Naive thymus-derived CD8-positive, alpha-beta T cell (primary cell): ENCODE data around the gene MYPOP. TPM values are rescaled to one million over a fixed set of nuclear protein-coding genes. Genes with fewer than 3 reads are reported as not detected.
A peak's percentile ranks its signal among the peaks of the same experiment; 100 is the strongest.

Source experiments
- ATAC-seq, 2 donors: fragments of 150-1000 bp; cut with Tn5 transposase in 1 of 2; sonication (Bioruptor Pico), chemical (Tn5 transposase) in 1 of 2; 1 replicate in 1 of 2; 2 replicates in 1 of 2; pipeline ENCODE4 v1.10.0; 2021; ENCODE audit warnings: mild to moderate bottlenecking in 2 of 2, moderate library complexity in 2 of 2
- POLR2A ChIA-PET: fragments of 350-600 bp; sonication (Branson Sonifier 250); formaldehyde crosslinking; loops from one replicate; lab custom pipeline; 2021; ENCODE audit warnings: antibody characterized with exemption; lab: Charles Lee
- DNase-seq, 10 donors: peaks; one replicate each; pipeline versions ENCODE4 v3.0.0 to v3.0.0-alpha.2; 2020 to 2022
- H3K27ac Mint-ChIP-seq, 10 donors: one replicate each; pipeline ENCODE4 v1.8.0; 2020 to 2022; ENCODE audit warnings: mild to moderate bottlenecking in 10 of 10, mixed read lengths in 10 of 10, moderate library complexity in 4 of 10, inconsistent platforms in 1 of 10
- H3K27me3 Mint-ChIP-seq, 5 donors: one replicate each; pipeline ENCODE4 v1.8.0; 2021 to 2022; ENCODE audit warnings: mixed read lengths in 5 of 5
- H3K36me3 Mint-ChIP-seq, 3 donors: one replicate each; pipeline ENCODE4 v1.8.0; 2020 to 2022; ENCODE audit warnings: mixed read lengths in 3 of 3, mild to moderate bottlenecking in 2 of 3, inconsistent platforms in 1 of 3
- H3K4me1 Mint-ChIP-seq, 4 donors: one replicate each; pipeline ENCODE4 v1.8.0; 2021 to 2022; ENCODE audit warnings: mixed read lengths in 4 of 4
- H3K4me3 Mint-ChIP-seq, 10 donors: one replicate each; pipeline ENCODE4 v1.8.0; 2020 to 2022; ENCODE audit warnings: mild to moderate bottlenecking in 10 of 10, mixed read lengths in 10 of 10, moderate library complexity in 6 of 10, inconsistent platforms in 1 of 10
- H3K9me3 Mint-ChIP-seq, 9 donors: one replicate each; pipeline ENCODE4 v1.8.0; 2020 to 2022; ENCODE audit warnings: mixed read lengths in 9 of 9, mild to moderate bottlenecking in 3 of 9, inconsistent platforms in 1 of 9, moderate library complexity in 1 of 9
- polyA plus RNA-seq, 3 donors: library from polyadenylated mRNA; unstranded; fragments of 300-500 nt; fragmentation: Illumina TruSeq; gene quantifications; one replicate each; pipeline ENCODE4 v1.2.3, GENCODE V29; 2021
- total RNA-seq, 8 experiments: library from RNA in 2 of 8; stranded (reverse) in 2 of 8; gene quantifications; one replicate each; pipeline ENCODE4 v1.2.3 and lab custom pipeline; 2021 to 2026

Gene MYPOP
- total and polyA plus RNA-seq, 5 experiments from 2014 or later: 0.23 to 10.9 (median 10.5) TPM; not detected in 2

DNA sequence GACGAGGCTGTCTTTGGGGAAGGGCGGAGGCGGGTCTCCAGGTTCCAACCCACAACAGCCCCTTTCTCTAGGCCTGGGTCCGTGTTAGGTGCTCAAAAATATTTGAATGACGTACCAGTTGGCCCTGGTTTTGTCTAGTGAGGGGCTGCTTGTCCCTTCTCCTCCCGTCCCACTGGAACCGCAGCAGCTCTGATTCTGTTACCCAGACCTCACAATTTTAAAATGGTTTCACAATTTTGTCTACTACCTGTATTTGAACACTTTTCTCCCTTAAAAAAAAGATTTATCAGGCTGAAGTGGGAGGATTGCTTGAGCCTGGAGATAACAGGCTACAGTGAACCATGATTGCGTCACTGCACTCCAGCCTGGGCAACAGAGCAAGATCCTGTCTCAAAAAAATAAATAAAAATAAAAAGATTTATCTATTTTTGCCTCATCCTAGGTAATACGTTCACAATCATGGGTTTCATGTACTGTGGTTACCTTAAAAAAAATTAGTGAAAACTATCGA, 15.2 kb downstream of the MYPOP start:
- Mint-ChIP-seq H3K4me3 (peak overlapping the region; percentile 91 to 99 (median 98)), H3K4me1 (peaks cover 13 to 25% (median 22%) of the 10 kb centered on the region in 4 donors), H3K36me3 (peaks cover 0 to 4% (median 0%) of the 10 kb centered on the region in 3 donors), H3K9me3 (peaks cover 0 to 2% (median 0%) of the 10 kb centered on the region in 9 donors), H3K27me3 (no peaks in the 10 kb centered on the region), H3K27ac (peak overlapping the region; percentile 95 to 100 (median 98))
- POLR2A ChIA-PET: interaction anchor here (1.2 to 3.9 kb wide), 3 partner anchors 15 to 25 kb away, joined by 6 to 46 read pairs (median 33); partner anchors contain the start of genes FOXA3, MYPOP and SYMPK
- DNase-seq (no peak), ATAC-seq (no peak)

DNA sequence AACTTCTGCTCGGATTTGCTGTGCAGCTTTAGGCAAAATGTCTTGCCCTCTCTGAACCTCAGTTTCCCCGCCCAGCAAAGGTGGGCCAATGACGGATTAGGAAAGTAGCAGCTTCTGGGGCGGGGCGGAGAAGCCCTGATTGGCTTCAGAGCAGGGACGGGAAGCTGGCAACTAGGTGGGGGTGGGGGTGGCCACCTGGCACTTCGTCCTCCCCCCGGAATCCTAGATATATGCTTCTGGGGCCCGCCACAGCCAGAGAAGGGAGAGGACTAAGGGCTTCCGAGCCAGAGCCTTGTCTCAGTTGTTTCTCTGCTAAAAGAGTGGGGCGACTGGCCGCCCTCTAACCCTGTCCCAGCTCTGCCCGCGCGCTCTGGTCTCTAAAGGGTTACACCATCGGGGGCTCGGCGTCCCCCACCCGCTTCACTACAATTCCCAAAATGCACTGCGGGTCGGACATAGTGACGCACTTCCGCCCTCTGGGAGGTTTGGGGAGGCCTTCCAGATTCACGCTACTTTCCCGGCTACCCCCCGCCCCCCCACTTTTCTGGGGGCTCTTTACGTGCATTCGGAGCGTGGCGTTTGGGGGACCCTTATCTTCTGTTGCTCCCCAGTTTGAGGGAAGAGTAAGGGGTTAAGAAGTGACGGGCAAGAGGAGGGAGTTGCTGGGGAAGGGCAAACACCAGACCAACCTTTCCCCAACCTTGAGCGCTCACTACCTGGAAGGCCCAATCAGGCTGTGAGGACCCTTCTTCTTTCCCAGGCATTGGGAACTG, 15.8 kb downstream of the MYPOP start:
- DNase-seq (peak; percentile 77 to 94 (median 90)), ATAC-seq (peak; percentile 65 to 75)
- Mint-ChIP-seq H3K4me1 (peaks cover 16 to 28% (median 25%) of the 10 kb centered on the region in 4 donors), H3K9me3 (peaks cover 0 to 2% (median 0%) of the 10 kb centered on the region in 9 donors), H3K36me3 (peaks cover 0 to 4% (median 0%) of the 10 kb centered on the region in 3 donors), H3K27ac (peak overlapping the region; percentile 95 to 100 (median 98)), H3K27me3 (no peaks in the 10 kb centered on the region), H3K4me3 (peak overlapping the region; percentile 91 to 99 (median 98))
- POLR2A ChIA-PET: interaction anchor here (0.6 to 3.9 kb wide), 9 partner anchors 15 to 117 kb away, joined by 3 to 46 read pairs (median 6); partner anchors contain the start of genes FOXA3, MYPOP, SIX5 and SYMPK

- peak; percentile 78 to 95 (median 90) for DNase-seq
- Mint-ChIP-seq H3K27me3 (no peaks in the 10 kb centered on the region), H3K27ac (peak within 1 kb of the TSS; percentile 95 to 100 (median 98)), H3K36me3 (peaks cover 0 to 4% (median 0%) of the 10 kb centered on the region in 3 donors), H3K4me1 (peaks cover 18 to 31% (median 28%) of the 10 kb centered on the region in 4 donors), H3K4me3 (peak within 1 kb of the TSS; percentile 91 to 99 (median 98)), H3K9me3 (peaks cover 0 to 2% (median 0%) of the 10 kb centered on the region in 9 donors)
- ATAC-seq: peak; percentile 78 to 80
- POLR2A ChIA-PET: interaction anchor here (0.6 to 3.9 kb wide), 11 partner anchors 16 to 155 kb away, joined by 3 to 46 read pairs (median 6); partner anchors contain the start of genes FOXA3, MYPOP, SIX5 and SYMPK
These were observed 16.6 kb downstream of the MYPOP start, which contains the start of gene IRF2BP1 for GRCh38 chr19:45885556-45886426. Gene IRF2BP1 (minus strand): TSS chr19:45886141. CDS start chr19:45885774, 367 bp downstream.

DNA sequence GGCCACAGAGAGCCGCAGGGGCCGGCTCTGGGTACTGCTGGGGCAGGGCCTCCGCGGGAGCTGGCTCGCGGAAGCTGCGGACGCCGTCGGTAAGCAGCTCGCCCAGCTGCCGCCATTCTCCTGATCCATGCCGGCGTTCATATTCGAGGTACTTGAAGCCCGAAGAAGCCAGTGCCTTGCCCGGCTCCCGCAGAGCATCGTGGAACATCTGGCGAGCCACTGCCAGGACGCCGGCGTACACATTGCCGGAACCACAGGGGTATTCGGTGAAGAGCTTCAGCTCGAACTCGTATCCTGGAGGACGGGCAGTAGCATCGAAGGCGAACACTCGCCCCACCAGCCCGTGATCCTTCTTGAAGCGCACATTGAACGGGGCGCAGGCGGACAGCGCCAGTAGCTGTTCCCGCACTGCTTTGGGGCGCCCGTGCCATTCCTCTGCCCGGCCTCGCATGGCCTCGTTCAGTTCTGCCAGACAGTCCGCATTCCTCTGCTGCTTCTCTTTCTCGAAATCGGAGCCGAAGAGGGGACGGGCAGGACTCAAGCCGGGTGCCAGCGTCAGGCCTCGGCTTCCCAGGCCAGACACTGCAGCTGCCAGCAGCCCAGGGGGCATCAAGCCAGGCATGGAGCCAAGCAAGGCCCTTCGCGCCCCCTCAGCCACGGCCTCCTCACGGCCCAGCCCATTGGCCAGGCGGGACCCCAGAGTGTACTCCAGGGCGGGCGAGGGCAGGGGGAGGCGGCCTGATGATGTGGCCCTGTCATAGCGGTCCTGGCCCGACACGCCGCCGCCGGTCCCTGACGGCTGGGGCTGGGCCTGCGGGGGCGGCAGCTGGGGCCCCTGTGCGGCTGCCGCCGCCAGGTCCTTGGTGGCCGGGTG, 17.5 kb downstream of the MYPOP start:
- Mint-ChIP-seq H3K4me1 (peaks cover 16 to 31% (median 28%) of the 10 kb centered on the region in 4 donors), H3K9me3 (peaks cover 0 to 2% (median 0%) of the 10 kb centered on the region in 9 donors), H3K27me3 (peaks cover 0 to 2% (median 0%) of the 10 kb centered on the region in 5 donors), H3K4me3 (peak overlapping the region; percentile 33 to 91 (median 55)), H3K27ac (peak overlapping the region in 4 of 10 donors; percentile 34 to 84 (median 54)), H3K36me3 (no peaks in the 10 kb centered on the region)
- POLR2A ChIA-PET: interaction anchor here (0.6 to 3.9 kb wide), 7 partner anchors 17 to 1791 kb away, joined by 3 to 46 read pairs (median 4); partner anchors contain the start of genes FOXA3, MYPOP and SYMPK
- ATAC-seq (no peak), DNase-seq (peak in 3 of 10 donors; percentile 21 to 57 (median 32))

DNA sequence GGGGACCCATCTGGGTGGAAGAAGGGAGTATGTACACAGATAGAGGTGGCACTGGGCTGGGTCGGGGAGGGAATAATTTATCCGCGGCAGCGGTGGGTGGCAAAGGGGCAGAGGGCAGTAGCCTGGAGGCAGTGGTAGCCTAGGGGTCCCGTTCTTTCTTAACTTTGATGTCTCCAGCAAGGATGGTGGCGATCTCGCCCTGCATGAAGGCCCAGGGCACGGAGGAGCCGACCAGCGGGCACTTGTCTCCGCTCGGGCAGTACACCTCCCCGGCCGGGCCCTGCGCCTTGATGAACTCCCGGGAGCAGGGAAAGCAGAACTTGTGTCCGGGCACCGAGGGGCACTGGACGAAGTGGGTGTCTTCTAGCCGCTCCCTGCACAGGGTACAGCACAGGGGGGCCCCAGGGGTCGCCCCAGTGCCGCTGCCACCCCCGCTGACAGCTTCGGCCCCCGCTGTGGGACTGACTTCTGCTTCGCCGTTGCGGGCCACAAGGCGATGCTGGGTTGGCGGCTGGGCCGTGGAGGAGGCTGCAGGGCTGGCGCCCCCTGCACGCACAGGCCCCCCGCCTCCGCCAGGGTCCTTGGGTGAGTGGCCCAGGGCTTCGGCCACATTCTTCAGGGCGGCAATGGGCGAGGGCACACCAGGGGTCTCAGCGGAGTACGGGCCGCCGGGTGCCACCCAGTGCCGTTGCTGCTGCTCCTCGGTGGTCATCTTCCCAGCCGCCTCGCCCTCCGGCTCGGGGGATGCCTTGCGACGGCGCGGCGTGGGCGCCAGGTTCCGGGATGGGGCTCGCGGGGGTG, 18.3 kb downstream of the MYPOP start:
- peaks cover 0 to 2% (median 0%) of the 10 kb centered on the region in 5 donors for H3K27me3 Mint-ChIP-seq
- peaks cover 0 to 2% (median 0%) of the 10 kb centered on the region in 9 donors for H3K9me3 Mint-ChIP-seq
- H3K36me3 Mint-ChIP-seq: no peaks in the 10 kb centered on the region
- H3K4me1 Mint-ChIP-seq: peaks cover 16 to 31% (median 28%) of the 10 kb centered on the region in 4 donors
- DNase-seq (peak in 1 of 10 donors; percentile 64), ATAC-seq (no peak)
- POLR2A ChIA-PET: interaction anchor here (0.7 to 3.1 kb wide), 4 partner anchors 18 to 1790 kb away, joined by 3 to 33 read pairs (median 7); partner anchors contain the start of genes FOXA3, MYPOP and SYMPK
- peak overlapping the region; percentile 12 to 91 (median 83) for H3K4me3 Mint-ChIP-seq
- H3K27ac Mint-ChIP-seq: peak overlapping the region in 7 of 10 donors; percentile 17 to 90 (median 65)

DNA sequence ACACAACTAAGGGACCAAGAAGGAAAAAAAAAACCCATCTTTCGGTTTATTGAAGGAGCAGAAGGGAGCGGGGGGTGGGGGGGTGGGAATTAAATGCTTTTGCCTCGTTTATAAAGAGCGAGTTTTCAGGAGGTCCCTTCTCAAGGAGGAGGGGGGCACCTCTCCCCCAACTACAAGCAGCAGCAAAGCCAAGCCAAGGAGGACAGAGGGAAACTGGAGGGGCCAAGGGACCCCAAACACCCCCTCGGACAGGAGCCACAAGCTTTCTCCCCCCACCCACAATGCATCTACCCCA, 18.9 kb downstream of the MYPOP start:
- Mint-ChIP-seq H3K27ac (peak overlapping the region; percentile 38 to 89 (median 73)), H3K27me3 (peaks cover 4 to 7% (median 4%) of the 10 kb centered on the region in 5 donors), H3K4me3 (peak overlapping the region; percentile 66 to 91 (median 83)), H3K9me3 (peaks cover 0 to 2% (median 0%) of the 10 kb centered on the region in 9 donors), H3K36me3 (no peaks in the 10 kb centered on the region), H3K4me1 (peaks cover 19 to 32% (median 29%) of the 10 kb centered on the region in 4 donors)
- no peak for DNase-seq
- no peak for ATAC-seq
- POLR2A ChIA-PET: interaction anchor here (1.9 to 2.0 kb wide), 2 partner anchors 18 to 66 kb away, joined by 8 to 10 read pairs; partner anchors contain the start of gene MYPOP

GRCh38 chr19:45882652-45883585, 19.5 kb downstream of the MYPOP start:
- ATAC-seq (peak; percentile 26 to 29), DNase-seq (peak; percentile 66 to 88 (median 80))
- Mint-ChIP-seq H3K4me3 (peak overlapping the region; percentile 66 to 91 (median 83)), H3K4me1 (peaks cover 19 to 35% (median 30%) of the 10 kb centered on the region in 4 donors), H3K36me3 (no peaks in the 10 kb centered on the region), H3K27me3 (peaks cover 7 to 13% (median 8%) of the 10 kb centered on the region in 5 donors), H3K9me3 (peaks cover 0 to 2% (median 0%) of the 10 kb centered on the region in 9 donors), H3K27ac (peak overlapping the region; percentile 38 to 89 (median 73))
- POLR2A ChIA-PET: interaction anchor here (0.5 to 2.0 kb wide), 3 partner anchors 19 to 94 kb away, joined by 3 to 10 read pairs (median 8); partner anchors contain the start of gene MYPOP

DNA sequence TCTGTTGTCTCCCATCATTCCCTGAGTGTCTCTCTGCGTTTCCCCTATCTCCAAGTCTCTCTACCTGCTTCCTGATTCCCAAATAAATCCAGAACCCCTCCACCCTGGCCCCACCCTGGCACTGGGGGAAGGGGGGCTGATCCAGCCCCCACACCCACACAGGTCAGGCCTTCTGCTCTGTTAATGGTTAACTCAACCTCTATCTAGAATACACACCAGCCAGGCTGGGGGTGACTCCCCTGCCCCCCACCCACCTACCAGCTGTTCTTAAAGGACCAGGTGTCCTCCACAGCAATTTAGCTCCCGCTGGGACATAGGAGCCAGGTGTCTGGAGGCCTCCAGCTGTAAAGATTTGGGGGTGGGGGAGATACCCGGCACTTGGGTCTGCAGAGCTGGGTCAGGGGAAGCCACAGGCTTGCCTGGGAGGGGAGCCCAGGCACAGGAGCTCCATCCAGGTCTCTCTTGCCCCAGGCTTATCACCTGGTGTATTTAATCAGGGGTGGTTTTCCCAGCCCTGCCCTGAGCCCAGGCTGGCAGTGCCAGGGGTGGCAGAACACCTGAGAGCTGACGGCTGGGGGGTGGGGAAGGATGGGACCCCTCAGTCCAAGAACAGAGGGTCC, 20.4 kb downstream of the MYPOP start:
- POLR2A ChIA-PET: interaction anchor here (0.5 to 2.0 kb wide), 5 partner anchors 13 to 239 kb away, joined by 3 to 10 read pairs (median 8); partner anchors contain the start of gene MYPOP
- DNase-seq (peak in 1 of 10 donors; percentile 22), ATAC-seq (no peak)
- Mint-ChIP-seq H3K4me1 (peaks cover 19 to 41% (median 34%) of the 10 kb centered on the region in 4 donors), H3K27ac (peak overlapping the region in 1 of 10 donors; percentile 13), H3K36me3 (no peaks in the 10 kb centered on the region), H3K4me3 (no peak overlapping the region), H3K27me3 (peaks cover 7 to 19% (median 13%) of the 10 kb centered on the region in 5 donors), H3K9me3 (peaks cover 0 to 2% (median 0%) of the 10 kb centered on the region in 9 donors)
